Mesendoderm (in vitro differentiated cells): ENCODE results near the gene MORN3. TPM values are rescaled to one million over a fixed set of nuclear protein-coding genes. Genes with fewer than 3 reads are reported as not detected.

ENCODE experiments used
- DNase-seq: peaks from one replicate; pipeline ENCODE4 v3.0.0; 2013
- H2AK5ac ChIP-seq: 2 replicates; pipeline ENCODE4 v1.6.1; 2013; ENCODE audit warnings: low read length, inconsistent platforms
- H2BK120ac ChIP-seq: 2 replicates; pipeline ENCODE4 v1.6.1; 2013; ENCODE audit warnings: low read depth, mild to moderate bottlenecking, low read length, moderate library complexity, mixed read lengths
- H2BK15ac ChIP-seq: replicated peaks from 2 replicates; pipeline ENCODE4 v1.6.1; 2013; ENCODE audit warnings: low read depth, mild to moderate bottlenecking, moderate library complexity
- H2BK5ac ChIP-seq: 2 replicates; pipeline ENCODE4 v1.6.1; 2013; ENCODE audit warnings: low read length, inconsistent platforms
- H3K18ac ChIP-seq: 2 replicates; pipeline ENCODE4 v1.6.1; 2013; ENCODE audit warnings: mild to moderate bottlenecking, low read length, mixed read lengths
- H3K23ac ChIP-seq: one replicate; pipeline ENCODE4 v1.6.1; 2013; ENCODE audit warnings: low read length
- H3K27ac ChIP-seq: 2 replicates; pipeline ENCODE4 v1.5.1; 2013; ENCODE audit warnings: low read depth, mild to moderate bottlenecking, inconsistent platforms, low read length, moderate library complexity
- H3K27me3 ChIP-seq: 2 replicates; pipeline ENCODE4 v1.6.1; 2013; ENCODE audit warnings: low read length, control low read depth, mild to moderate bottlenecking, inconsistent platforms; ENCODE audit not compliant: insufficient read depth, poor library complexity
- H3K36me3 ChIP-seq: 2 replicates; pipeline ENCODE4 v1.6.1; 2013; ENCODE audit warnings: low read length, inconsistent platforms; ENCODE audit not compliant: control insufficient read depth, insufficient read depth
- H3K4ac ChIP-seq: one replicate; pipeline ENCODE4 v1.6.1; 2013; ENCODE audit warnings: low read depth, mild to moderate bottlenecking, low read length, moderate library complexity
- H3K4me1 ChIP-seq: 2 replicates; pipeline ENCODE4 v1.6.1; 2013; ENCODE audit warnings: low read depth, low read length, inconsistent platforms; ENCODE audit not compliant: control insufficient read depth
- H3K4me2 ChIP-seq: 2 replicates; pipeline ENCODE4 v1.6.1; 2013; ENCODE audit warnings: low read length
- H3K4me3 ChIP-seq: 2 replicates; pipeline ENCODE4 v1.5.1; 2013; ENCODE audit warnings: mild to moderate bottlenecking, low read length
- H3K56ac ChIP-seq: one replicate; pipeline ENCODE4 v1.6.1; 2013; ENCODE audit warnings: low read length
- H3K79me1 ChIP-seq: 2 replicates; pipeline ENCODE4 v1.6.1; 2013; ENCODE audit warnings: low read length, inconsistent platforms
- H3K79me2 ChIP-seq: 2 replicates; pipeline ENCODE4 v1.6.1; 2013; ENCODE audit warnings: mild to moderate bottlenecking, low read length; ENCODE audit not compliant: control insufficient read depth, insufficient read depth
- H3K9ac ChIP-seq: 2 replicates; pipeline ENCODE4 v1.6.1; 2013; ENCODE audit warnings: low read length, inconsistent platforms
- H4K5ac ChIP-seq: one replicate; pipeline ENCODE4 v1.6.1; 2013; ENCODE audit warnings: low read length
- H4K8ac ChIP-seq: one replicate; pipeline ENCODE4 v1.6.1; 2013; ENCODE audit warnings: low read depth, mild to moderate bottlenecking, control low read depth, low read length, moderate library complexity
- WGBS: extraction: QIAGEN DNeasy Blood & Tissue Kit; methylation state at CpG from one replicate; pipeline ENCODE4 v1.1.7; 2013; ENCODE audit warnings: low lambda C conversion rate, missing lambda C conversion rate; ENCODE audit not compliant: insufficient coverage; ENCODE audit errors: extremely low coverage; 5-methylcytosine and 5-hydroxymethylcytosine counted together
- small RNA-seq: library from polyadenylated mRNA; stranded (forward); fragments of <200 nt; extraction: miRNeasy Mini kit (QIAGEN cat#:217004); gene quantifications from one replicate; pipeline ENCODE3, GENCODE V24; 2013; ENCODE audit not compliant: insufficient read depth

MORN3 gene

DNA sequence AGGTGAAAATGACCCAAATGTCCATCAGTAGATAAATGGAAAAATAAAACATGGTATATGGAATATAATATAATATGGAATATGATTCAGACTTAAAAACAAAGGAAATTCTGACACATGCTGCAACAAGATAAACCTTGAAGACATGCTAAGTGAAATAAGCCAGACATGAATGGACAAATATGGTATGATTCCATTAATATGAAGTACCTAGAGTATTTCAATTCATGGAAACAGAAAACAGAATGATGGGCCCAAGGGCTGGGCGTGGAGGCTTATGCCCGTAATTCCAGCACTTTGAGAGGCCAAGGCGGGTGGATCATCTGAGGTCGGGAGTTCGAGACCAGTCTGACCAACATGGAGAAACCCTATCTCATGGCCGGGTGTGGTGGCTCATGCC, 65.9 kb downstream of the MORN3 start:
- no peak overlapping the region for H3K4ac ChIP-seq
- H3K9ac ChIP-seq, result no peak overlapping the region
- no peaks in the 10 kb centered on the region for H3K4me1 ChIP-seq
- no peak for DNase-seq
- no peak overlapping the region for H3K27ac ChIP-seq
- H3K4me2 ChIP-seq, result no peak overlapping the region
- H3K18ac ChIP-seq, result no peak overlapping the region
- H3K79me2 ChIP-seq, result no peaks in the 10 kb centered on the region
- no peak overlapping the region for H2BK15ac ChIP-seq
- no peaks in the 10 kb centered on the region for H3K36me3 ChIP-seq
- H3K79me1 ChIP-seq, result no peaks in the 10 kb centered on the region
- H2AK5ac ChIP-seq, result no peak overlapping the region
- WGBS, result no CpG with 5 or more reads among the region's 6 CpGs
- H3K4me3 ChIP-seq, result no peak overlapping the region
- no peak overlapping the region for H3K56ac ChIP-seq
- H2BK5ac ChIP-seq, result no peak overlapping the region
- H4K5ac ChIP-seq, result no peak overlapping the region
- H3K23ac ChIP-seq, result no peak overlapping the region
- H4K8ac ChIP-seq, result no peak overlapping the region
- no peak overlapping the region for H2BK120ac ChIP-seq
- H3K27me3 ChIP-seq, result no peaks in the 10 kb centered on the region

DNA sequence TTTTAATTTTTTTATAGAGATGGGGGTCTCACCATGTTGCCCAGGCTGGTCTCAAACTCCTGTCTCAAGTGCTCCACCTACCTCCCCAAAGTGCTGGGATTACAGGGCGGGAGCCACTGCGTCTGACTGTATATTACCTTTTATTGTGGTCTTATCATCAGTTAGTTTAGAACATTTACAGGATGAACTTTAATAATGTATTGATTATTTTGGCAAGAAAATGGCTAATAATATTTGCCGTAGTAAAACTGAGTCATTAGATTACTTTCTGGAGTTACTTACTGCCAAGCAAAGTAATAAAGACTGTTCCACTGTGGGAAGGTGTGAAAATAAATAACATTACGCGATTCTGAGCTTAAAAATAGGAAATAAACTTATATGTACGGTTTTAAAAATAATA, 66.7 kb downstream of the MORN3 start:
- H3K36me3 ChIP-seq, result no peaks in the 10 kb centered on the region
- no CpG with 5 or more reads among the region's 6 CpGs for WGBS
- no peak overlapping the region for H2BK120ac ChIP-seq
- no peak overlapping the region for H3K4me3 ChIP-seq
- H3K9ac ChIP-seq, result no peak overlapping the region
- H4K5ac ChIP-seq, result no peak overlapping the region
- H2BK15ac ChIP-seq, result no peak overlapping the region
- H3K4me1 ChIP-seq, result no peaks in the 10 kb centered on the region
- no peak overlapping the region for H3K56ac ChIP-seq
- H3K4ac ChIP-seq, result no peak overlapping the region
- no peak overlapping the region for H2BK5ac ChIP-seq
- no peak overlapping the region for H3K27ac ChIP-seq
- H3K79me2 ChIP-seq, result no peaks in the 10 kb centered on the region
- H2AK5ac ChIP-seq, result no peak overlapping the region
- H3K27me3 ChIP-seq, result no peaks in the 10 kb centered on the region
- no peak for DNase-seq
- no peak overlapping the region for H3K23ac ChIP-seq
- no peak overlapping the region for H4K8ac ChIP-seq
- H3K79me1 ChIP-seq, result no peaks in the 10 kb centered on the region
- no peak overlapping the region for H3K4me2 ChIP-seq
- no peak overlapping the region for H3K18ac ChIP-seq

DNA sequence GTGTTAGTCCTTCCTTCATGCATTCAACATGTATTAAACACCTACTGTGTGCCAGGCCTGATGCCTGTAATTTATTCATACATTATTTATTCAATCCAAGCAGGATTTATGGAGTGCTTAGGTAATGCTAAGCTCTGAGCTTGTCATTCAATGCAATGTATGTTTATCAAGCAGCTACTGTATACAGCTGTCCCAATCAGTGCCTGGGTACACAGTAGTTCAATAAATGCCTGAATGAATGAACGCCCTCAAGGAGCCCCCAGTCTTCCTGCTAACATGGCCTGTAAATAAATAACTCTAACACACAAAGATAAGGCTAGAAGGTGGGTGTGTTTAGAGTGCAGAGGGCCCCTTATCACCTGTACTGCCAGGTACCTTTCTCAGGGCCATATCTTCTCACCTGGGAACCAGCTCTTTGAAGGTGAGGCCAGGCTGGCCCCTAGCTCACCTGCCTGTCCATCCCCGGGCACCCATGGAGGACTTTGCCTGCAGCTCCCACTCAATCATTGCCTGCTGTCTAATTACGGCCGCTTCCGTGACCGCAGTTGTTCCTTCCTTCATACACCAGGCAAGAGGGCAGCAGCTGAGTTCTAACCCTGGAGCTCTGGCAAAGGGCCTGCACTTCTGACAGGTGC, 68.6 kb downstream of the MORN3 start:
- H2BK15ac ChIP-seq, result no peak overlapping the region
- no peak overlapping the region for H4K8ac ChIP-seq
- H3K36me3 ChIP-seq, result no peaks in the 10 kb centered on the region
- H3K56ac ChIP-seq, result no peak overlapping the region
- H4K5ac ChIP-seq, result no peak overlapping the region
- no peak overlapping the region for H2AK5ac ChIP-seq
- H3K27ac ChIP-seq, result no peak overlapping the region
- H2BK120ac ChIP-seq, result no peak overlapping the region
- H3K79me2 ChIP-seq, result no peaks in the 10 kb centered on the region
- H3K79me1 ChIP-seq, result no peaks in the 10 kb centered on the region
- no peaks in the 10 kb centered on the region for H3K4me1 ChIP-seq
- no peak for DNase-seq
- no peak overlapping the region for H3K18ac ChIP-seq
- H2BK5ac ChIP-seq, result no peak overlapping the region
- no peak overlapping the region for H3K23ac ChIP-seq
- no peaks in the 10 kb centered on the region for H3K27me3 ChIP-seq
- WGBS, result no CpG with 5 or more reads among the region's 6 CpGs
- H3K4me3 ChIP-seq, result no peak overlapping the region
- H3K4me2 ChIP-seq, result no peak overlapping the region
- H3K4ac ChIP-seq, result no peak overlapping the region
- H3K9ac ChIP-seq, result no peak overlapping the region

Small RNAs within 50 kb of the gene (small RNA-seq; reads per million reads assigned to genes)
- gene RNU6-1004P, result not detected
